Gastrocnemius medialis (tissue), 4 donors: ENCODE results near the gene JADE2.

Source experiments
- POLR2A ChIP-seq, 2 donors: fragments of 450-650 bp; IDR thresholded peaks; one replicate each; pipeline ENCODE4 v1.6.1; 2017; ENCODE audit warnings: antibody characterized with exemption in 2 of 2, mild to moderate bottlenecking in 2 of 2, moderate library complexity in 2 of 2
- TF ChIP-seq, protein P1 (sequence below), 5 experiments: fragments of 450-650 bp in 3 of 5; fragments of 200-600 bp in 2 of 5; sonication (generic) in 2 of 5; IDR thresholded peaks in 4 of 5; conservative IDR thresholded peaks in 1 of 5; 1 replicate in 4 of 5; 2 replicates in 1 of 5; pipeline ENCODE4 v1.5.1; 2016 to 2019; ENCODE audit warnings: antibody characterized with exemption in 5 of 5, mild to moderate bottlenecking in 3 of 5, moderate library complexity in 3 of 5

DNA sequence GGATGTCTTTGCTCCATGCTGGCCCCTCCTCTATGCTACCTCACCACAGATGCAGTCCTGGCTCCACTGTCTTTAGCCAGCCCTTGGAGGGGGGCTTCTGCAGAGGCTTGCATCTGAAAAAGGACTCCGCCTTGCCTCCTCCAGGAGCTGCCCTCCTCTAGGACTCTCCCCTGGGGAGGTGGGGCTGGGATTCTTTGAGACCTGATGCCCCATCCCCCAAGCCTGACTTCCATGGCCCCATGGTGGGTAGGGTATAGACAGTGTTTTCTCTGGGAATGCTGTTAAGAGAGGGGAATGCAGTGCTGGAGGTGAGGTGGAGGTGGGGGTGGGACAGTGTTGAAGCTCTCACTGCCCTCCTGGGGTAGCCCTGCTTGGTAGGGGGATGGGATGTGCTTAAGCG lies 14.3 kb downstream of the JADE2 start:
- TF ChIP-seq, protein P1, sequence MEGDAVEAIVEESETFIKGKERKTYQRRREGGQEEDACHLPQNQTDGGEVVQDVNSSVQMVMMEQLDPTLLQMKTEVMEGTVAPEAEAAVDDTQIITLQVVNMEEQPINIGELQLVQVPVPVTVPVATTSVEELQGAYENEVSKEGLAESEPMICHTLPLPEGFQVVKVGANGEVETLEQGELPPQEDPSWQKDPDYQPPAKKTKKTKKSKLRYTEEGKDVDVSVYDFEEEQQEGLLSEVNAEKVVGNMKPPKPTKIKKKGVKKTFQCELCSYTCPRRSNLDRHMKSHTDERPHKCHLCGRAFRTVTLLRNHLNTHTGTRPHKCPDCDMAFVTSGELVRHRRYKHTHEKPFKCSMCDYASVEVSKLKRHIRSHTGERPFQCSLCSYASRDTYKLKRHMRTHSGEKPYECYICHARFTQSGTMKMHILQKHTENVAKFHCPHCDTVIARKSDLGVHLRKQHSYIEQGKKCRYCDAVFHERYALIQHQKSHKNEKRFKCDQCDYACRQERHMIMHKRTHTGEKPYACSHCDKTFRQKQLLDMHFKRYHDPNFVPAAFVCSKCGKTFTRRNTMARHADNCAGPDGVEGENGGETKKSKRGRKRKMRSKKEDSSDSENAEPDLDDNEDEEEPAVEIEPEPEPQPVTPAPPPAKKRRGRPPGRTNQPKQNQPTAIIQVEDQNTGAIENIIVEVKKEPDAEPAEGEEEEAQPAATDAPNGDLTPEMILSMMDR (IDR thresholded peaks at IDR 0.05 in 4 of 5, conservative IDR thresholded peaks at IDR 0.05 in 1 of 5), result no peak
- TF ChIP-seq POLR2A (IDR thresholded peaks at IDR 0.05), result no peak
